SK-N-MC (cell line): ENCODE data around the gene MCF2L.

Experiments
- EZH2 ChIP-seq: fragments of 200-600 bp; sonication (generic); IDR thresholded peaks from one replicate; pipeline ENCODE4 v1.6.1; 2017; ENCODE audit warnings: antibody characterized with exemption
- FOXP2 ChIP-seq: optimal IDR thresholded peaks from 2 replicates; pipeline ENCODE3; 2011; ENCODE audit warnings: mild to moderate bottlenecking, moderate library complexity; ENCODE audit not compliant: insufficient read depth; ENCODE audit errors: extremely low read length, control extremely low read depth
- POLR2AphosphoS5 ChIP-seq: IDR thresholded peaks from 2 replicates; pipeline ENCODE4 v1.6.1; 2012; ENCODE audit warnings: mild to moderate bottlenecking, low read depth, low read length, borderline replicate concordance

DNA sequence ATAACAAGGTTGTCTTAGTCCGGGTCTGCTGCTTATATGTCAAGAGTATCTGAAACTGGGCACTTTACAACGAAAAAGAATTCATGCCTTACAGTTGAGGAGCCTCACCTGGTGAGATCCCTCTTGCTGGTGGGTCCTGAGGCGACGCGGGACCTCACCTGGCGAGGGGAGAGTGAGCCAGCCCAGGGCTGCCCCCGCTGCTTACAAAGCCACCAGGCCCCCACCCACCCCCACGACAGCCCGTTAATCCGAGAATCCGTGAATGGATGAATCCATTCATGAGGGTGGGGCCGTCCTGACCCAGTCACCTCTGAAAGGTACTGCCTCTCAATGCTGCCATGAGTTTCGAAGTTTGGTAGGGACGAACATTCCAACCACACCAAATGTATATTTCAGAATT lies 82.6 kb downstream of the MCF2L start:
- no peak for TF ChIP-seq EZH2
- TF ChIP-seq POLR2AphosphoS5, result no peak
- TF ChIP-seq FOXP2, result no peak
